H9 (cell line): ENCODE results near the gene MUC2. TPM values are rescaled to one million over a fixed set of nuclear protein-coding genes. Genes with fewer than 3 reads are reported as not detected.

Experiments used
- DNase-seq: peaks from one replicate; pipeline ENCODE4 v3.0.0-alpha.2; 2017
- H2AFZ ChIP-seq: one replicate; pipeline ENCODE4 v1.6.1; 2013; ENCODE audit warnings: mild to moderate bottlenecking, low read length, control low read depth, moderate library complexity
- H2AK5ac ChIP-seq: 2 replicates; pipeline ENCODE4 v1.6.1; 2013; ENCODE audit warnings: low read length, control low read depth, mixed read lengths; ENCODE audit not compliant: insufficient read length
- H2BK120ac ChIP-seq: one replicate; pipeline ENCODE4 v1.6.1; 2013; ENCODE audit warnings: low read depth, mild to moderate bottlenecking, low read length, control low read depth, inconsistent platforms; ENCODE audit not compliant: poor library complexity, severe bottlenecking
- H2BK12ac ChIP-seq: 2 replicates; pipeline ENCODE4 v1.6.1; 2013; ENCODE audit warnings: low read length, control low read depth, mixed read lengths, low read depth; ENCODE audit not compliant: insufficient read length
- H2BK15ac ChIP-seq: 2 replicates; pipeline ENCODE4 v1.6.1; 2013; ENCODE audit warnings: low read depth, low read length, control low read depth
- H2BK20ac ChIP-seq: one replicate; pipeline ENCODE4 v1.6.1; 2013; ENCODE audit warnings: low read depth, mild to moderate bottlenecking, low read length, control low read depth, inconsistent platforms; ENCODE audit not compliant: poor library complexity, severe bottlenecking
- H2BK5ac ChIP-seq: 2 replicates; pipeline ENCODE4 v1.6.1; 2013; ENCODE audit warnings: low read length, control low read depth, mixed read lengths; ENCODE audit not compliant: insufficient read length
- H3K14ac ChIP-seq: 2 replicates; pipeline ENCODE4 v1.6.1; 2013; ENCODE audit warnings: low read length, control low read depth; ENCODE audit not compliant: insufficient read depth
- H3K18ac ChIP-seq: 2 replicates; pipeline ENCODE4 v1.6.1; 2013; ENCODE audit warnings: low read depth, mild to moderate bottlenecking, mixed read lengths, low read length, control low read depth; ENCODE audit not compliant: insufficient read length
- H3K23ac ChIP-seq: 2 replicates; pipeline ENCODE4 v1.6.1; 2013; ENCODE audit warnings: low read length, control low read depth, mixed read lengths, low read depth; ENCODE audit not compliant: insufficient read length
- H3K23me2 ChIP-seq: 2 replicates; pipeline ENCODE4 v1.6.1; 2013; ENCODE audit warnings: low read depth, mild to moderate bottlenecking, mixed read lengths, low read length, control low read depth; ENCODE audit not compliant: insufficient read length, poor library complexity, severe bottlenecking
- H3K27ac ChIP-seq: 2 replicates; pipeline ENCODE4 v1.5.1; 2013; ENCODE audit warnings: low read length, control low read depth, mixed read lengths, low read depth; ENCODE audit not compliant: insufficient read length
- H3K27me3 ChIP-seq: 2 replicates; pipeline ENCODE4 v1.6.1; 2013; ENCODE audit warnings: low read length, control low read depth, inconsistent platforms; ENCODE audit not compliant: insufficient read depth
- H3K4ac ChIP-seq: 2 replicates; pipeline ENCODE4 v1.6.1; 2013; ENCODE audit warnings: low read depth, mild to moderate bottlenecking, control low read depth, inconsistent platforms, low read length, moderate library complexity
- H3K4me1 ChIP-seq: 2 replicates; pipeline ENCODE4 v1.6.1; 2013; ENCODE audit warnings: low read length, control low read depth, inconsistent platforms; ENCODE audit not compliant: insufficient read depth
- H3K4me2 ChIP-seq: 2 replicates; pipeline ENCODE4 v1.6.1; 2013; ENCODE audit warnings: low read length, control low read depth, mixed read lengths; ENCODE audit not compliant: insufficient read length, insufficient read depth
- H3K56ac ChIP-seq: 2 replicates; pipeline ENCODE4 v1.6.1; 2013; ENCODE audit warnings: low read depth, mild to moderate bottlenecking, mixed read lengths, low read length, control low read depth; ENCODE audit not compliant: insufficient read length
- H3K79me1 ChIP-seq: 2 replicates; pipeline ENCODE4 v1.6.1; 2013; ENCODE audit warnings: low read depth, mild to moderate bottlenecking, moderate library complexity, low read length, control low read depth, inconsistent platforms; ENCODE audit not compliant: insufficient read depth, poor library complexity, severe bottlenecking
- H3K79me2 ChIP-seq: 2 replicates; pipeline ENCODE4 v1.6.1; 2013; ENCODE audit warnings: low read length, control low read depth, inconsistent platforms; ENCODE audit not compliant: insufficient read depth
- H3K9ac ChIP-seq: 2 replicates; pipeline ENCODE4 v1.6.1; 2013; ENCODE audit warnings: low read length, control low read depth, mixed read lengths; ENCODE audit not compliant: insufficient read length; ENCODE audit errors: extremely low read depth
- H3K9me3 ChIP-seq: one replicate; pipeline ENCODE4 v1.6.1; 2013; ENCODE audit warnings: low read depth, low read length, inconsistent platforms; ENCODE audit not compliant: control insufficient read depth
- H3T11ph ChIP-seq: one replicate; pipeline ENCODE4 v1.6.1; 2013; ENCODE audit warnings: mild to moderate bottlenecking, low read length, control low read depth, inconsistent platforms
- H4K20me1 ChIP-seq: one replicate; pipeline ENCODE4 v1.6.1; 2013; ENCODE audit not compliant: control insufficient read depth, insufficient read length, insufficient read depth
- H4K5ac ChIP-seq: 2 replicates; pipeline ENCODE4 v1.6.1; 2013; ENCODE audit warnings: low read depth, mild to moderate bottlenecking, mixed read lengths, low read length, control low read depth; ENCODE audit not compliant: insufficient read length
- H4K8ac ChIP-seq: replicated peaks from 2 replicates; pipeline ENCODE4 v1.6.1; 2013; ENCODE audit warnings: low read length, control low read depth, mixed read lengths, low read depth; ENCODE audit not compliant: insufficient read length
- H4K91ac ChIP-seq: 2 replicates; pipeline ENCODE4 v1.6.1; 2013; ENCODE audit warnings: low read depth, mild to moderate bottlenecking, moderate library complexity, mixed read lengths, low read length, control low read depth; ENCODE audit not compliant: insufficient read length
- H3K27ac Mint-ChIP-seq, 3 experiments: 2 replicates in 2 of 3; 3 replicates in 1 of 3; pipeline ENCODE4 v1.8.0; 2020 to 2021; ENCODE audit warnings: mixed read lengths in 3 of 3, mild to moderate bottlenecking in 1 of 3, moderate library complexity in 1 of 3
- H3K27me3 Mint-ChIP-seq: 2 replicates; pipeline ENCODE4 v1.8.0; 2021; ENCODE audit warnings: low read depth, mild to moderate bottlenecking, moderate library complexity, mixed read lengths
- H3K36me3 Mint-ChIP-seq, 3 experiments: 2 replicates in 2 of 3; 3 replicates in 1 of 3; pipeline ENCODE4 v1.8.0; 2020 to 2021; ENCODE audit warnings: low read depth in 3 of 3, mixed read lengths in 3 of 3; ENCODE audit not compliant: insufficient read depth in 1 of 3
- H3K4me1 Mint-ChIP-seq, 2 experiments: 2 replicates each; pipeline ENCODE4 v1.8.0; 2020; ENCODE audit warnings: mixed read lengths in 2 of 2
- H3K4me3 Mint-ChIP-seq, 2 experiments: 2 replicates in 1 of 2; 3 replicates in 1 of 2; pipeline ENCODE4 v1.8.0; 2020 to 2021; ENCODE audit warnings: mild to moderate bottlenecking in 2 of 2, mixed read lengths in 2 of 2, moderate library complexity in 1 of 2
- H3K9me3 Mint-ChIP-seq, 2 experiments: 2 replicates in 1 of 2; 3 replicates in 1 of 2; pipeline ENCODE4 v1.8.0; 2020; ENCODE audit warnings: mild to moderate bottlenecking in 2 of 2, mixed read lengths in 2 of 2, moderate library complexity in 1 of 2
- CTCF ChIP-seq: fragments of 200-600 bp; sonication (generic); conservative IDR thresholded peaks from 3 replicates; pipeline ENCODE4 v1.8.0; 2021; ENCODE audit warnings: antibody characterized with exemption, mild to moderate bottlenecking
- WGBS: extraction: QIAGEN DNeasy Blood & Tissue Kit; methylation state at CpG from one replicate; pipeline ENCODE4 v1.1.7; 2013; ENCODE audit warnings: missing lambda C conversion rate, low lambda C conversion rate, mixed read lengths; ENCODE audit not compliant: insufficient read length; ENCODE audit errors: extremely low coverage; 5-methylcytosine and 5-hydroxymethylcytosine counted together
- total RNA-seq: library from RNA; stranded (reverse); gene quantifications from 2 replicates; pipeline ENCODE4 v1.2.1, GENCODE V29; 2021

Gene MUC2
- total RNA-seq, 1 experiment from 2014 or later: not detected

DNA sequence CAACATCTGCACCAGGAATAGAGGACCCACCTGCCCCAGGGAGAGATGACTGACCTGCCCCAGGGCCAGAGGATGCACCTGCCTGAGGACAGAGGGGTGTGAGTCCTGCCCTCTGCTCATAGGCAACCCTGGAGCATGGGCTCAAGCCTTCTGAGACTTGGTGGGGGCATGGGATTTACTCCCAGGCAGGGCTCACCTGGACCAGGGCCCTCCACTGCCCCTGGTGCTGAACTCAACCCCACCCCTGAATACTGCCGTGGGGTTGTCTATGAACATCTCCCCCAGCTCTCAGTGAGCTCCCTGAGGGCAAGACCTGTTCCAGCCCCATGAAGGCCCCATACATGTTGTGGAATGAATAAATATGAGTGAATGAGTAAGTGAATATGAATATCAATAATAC is 49.3 kb downstream of the MUC2 start:
- Histone ChIP-seq H3K79me2 (no peaks in the 10 kb centered on the region), H3K23me2 (no peaks in the 10 kb centered on the region), H2BK20ac (no peak overlapping the region), H4K8ac (no peak overlapping the region), H4K5ac (no peak overlapping the region), H2BK5ac (no peak overlapping the region), H3K4ac (no peak overlapping the region), H3K4me2 (no peak overlapping the region), H3K14ac (no peak overlapping the region), H4K91ac (no peak overlapping the region), H3K9me3 (no peaks in the 10 kb centered on the region), H2BK12ac (no peak overlapping the region), H2BK120ac (no peak overlapping the region), H3T11ph (no peak overlapping the region), H3K27me3 (no peaks in the 10 kb centered on the region), H2BK15ac (no peak overlapping the region), H3K4me1 (no peaks in the 10 kb centered on the region), H2AK5ac (no peak overlapping the region), H3K56ac (no peak overlapping the region), H3K9ac (no peak overlapping the region), H4K20me1 (no peaks in the 10 kb centered on the region), H3K23ac (no peak overlapping the region), H3K27ac (no peak overlapping the region), H3K18ac (no peak overlapping the region), H2AFZ (no peak overlapping the region), H3K79me1 (no peaks in the 10 kb centered on the region)
- Mint-ChIP-seq H3K4me3 (no peak overlapping the region), H3K36me3 (no peaks in the 10 kb centered on the region), H3K27ac (no peak overlapping the region; a peak in 1 of 7 replicates), H3K9me3 (peaks cover 2 to 6% of the 10 kb centered on the region in 2 experiments; a peak in 3 of 5 replicates), H3K27me3 (peaks cover 15% of the 10 kb centered on the region), H3K4me1 (no peaks in the 10 kb centered on the region)
- no CpG with 5 or more reads among the region's 1 CpG for WGBS
- TF ChIP-seq CTCF: no peak
- DNase-seq: no peak

Other genes with a start within 250 kb of the MUC2 start
- gene CRACR2B, start 247.0 kb upstream of the MUC2 start, total RNA-seq: 28.8 and 29.0 TPM in 2 replicates
- gene CD151, start 241.9 kb upstream of the MUC2 start, total RNA-seq: 138 and 142 TPM in 2 replicates
- gene POLR2L, start 232.3 kb upstream of the MUC2 start, total RNA-seq: 133 and 135 TPM in 2 replicates
- 63.9 and 64.6 TPM in 2 replicates for gene TSPAN4, start 232.0 kb upstream of the MUC2 start, total RNA-seq
- gene CHID1, start 164.1 kb upstream of the MUC2 start, total RNA-seq: 87.2 and 89.4 TPM in 2 replicates
- 51.7 and 53.7 TPM in 2 replicates for gene AP2A2, start 149.0 kb upstream of the MUC2 start, total RNA-seq
- not detected in 2 replicates for gene MUC6, start 38.2 kb upstream of the MUC2 start, total RNA-seq
- not detected in 2 replicates for gene MUC5AC, start 83.1 kb downstream of the MUC2 start, total RNA-seq
- gene MUC5B, start 148.2 kb downstream of the MUC2 start, total RNA-seq: 0.02 TPM in 1 of 2 replicates, not detected in the other
- gene TOLLIP, start 234.8 kb downstream of the MUC2 start, total RNA-seq: 32.3 and 32.4 TPM in 2 replicates